Stimulated activated CD4-positive, alpha-beta T cell treated with anti-CD3 and anti-CD28 coated beads, Interleukin-1b, Interleukin-23, amount 100 ng/mL, for 24 hours (primary cell): ENCODE data around the gene BTBD2.

ENCODE experiments used
- DNase-seq, 4 experiments: peaks; one replicate each; pipeline ENCODE4 v3.0.0-alpha.2; 2020; ENCODE audit warnings: low read depth in 4 of 4, low spot score in 1 of 4

BTBD2 gene

GRCh38 chr19:2015608-2015950 is at the start of gene BTBD2:
Gene BTBD2, minus strand, starts transcription at chr19:2015714. Its CDS starts 11 bp downstream, at chr19:2015703.
- peak in 3 of 4 experiments; percentile 30 to 51 (median 34) for DNase-seq

GRCh38 chr19:2064788-2065524 is 49.4 kb upstream of the BTBD2 start:
- DNase-seq, result no peak

GRCh38 chr19:2064395-2064787 is 48.9 kb upstream of the BTBD2 start:
- DNase-seq, result no peak

GRCh38 chr19:2063824-2064223 is 48.3 kb upstream of the BTBD2 start:
- no peak for DNase-seq

GRCh38 chr19:2062770-2063169 is 47.3 kb upstream of the BTBD2 start:
- DNase-seq, result no peak

GRCh38 chr19:2062389-2062729 is 46.8 kb upstream of the BTBD2 start:
- no peak for DNase-seq

- peak; percentile 96 to 99 (median 98) for DNase-seq
These were observed 46.2 kb upstream of the BTBD2 start for GRCh38 chr19:2061495-2062388.

- DNase-seq, result peak in 1 of 4 experiments; percentile 51
These were observed 45.5 kb upstream of the BTBD2 start for GRCh38 chr19:2060884-2061494.

- no peak for DNase-seq
These were observed 44.1 kb upstream of the BTBD2 start for GRCh38 chr19:2059422-2060201.

- no peak for DNase-seq
These were observed 43.3 kb upstream of the BTBD2 start for GRCh38 chr19:2058570-2059421.

GRCh38 chr19:2057484-2058469 is 42.3 kb upstream of the BTBD2 start:
- DNase-seq, result no peak

GRCh38 chr19:2056837-2057192 is 41.3 kb upstream of the BTBD2 start:
- DNase-seq, result no peak

GRCh38 chr19:2055931-2056836 is 40.7 kb upstream of the BTBD2 start:
- DNase-seq, result no peak

GRCh38 chr19:2054763-2055162 is 39.2 kb upstream of the BTBD2 start:
- DNase-seq, result no peak

GRCh38 chr19:2053601-2054389 is 38.3 kb upstream of the BTBD2 start:
- DNase-seq, result no peak

GRCh38 chr19:2051773-2052704 is 36.5 kb upstream of the BTBD2 start:
- no peak for DNase-seq
